Upper lobe of left lung (tissue), 4 donors: ENCODE measurements around the gene SIPA1L2.

Source experiments
- CTCF ChIP-seq, 6 experiments: fragments of 450-650 bp in 4 of 6; fragments of 200-600 bp in 2 of 6; sonication (generic) in 2 of 6; IDR thresholded peaks; one replicate each; pipeline ENCODE4 v1.5.1; 2016 to 2019; ENCODE audit warnings: antibody characterized with exemption in 6 of 6
- POLR2AphosphoS5 ChIP-seq, 2 donors: sonication (generic); formaldehyde crosslinking; IDR thresholded peaks; one replicate each; pipeline ENCODE4 v1.5.1; 2017; ENCODE audit warnings: antibody characterized with exemption in 2 of 2

GRCh38 chr1:232636799-232637198, 6.9 kb upstream of the SIPA1L2 start:
- TF ChIP-seq POLR2AphosphoS5 (IDR thresholded peaks at IDR 0.05) (no peak), CTCF (IDR thresholded peaks at IDR 0.05) (no peak)
